MM.1S (cell line): ENCODE data around the gene RTF1.

Source experiments
- DNase-seq: peaks from one replicate; pipeline ENCODE4 v3.0.0-alpha.2; 2015
- H2AFZ ChIP-seq: fragments of 300-600 bp; sonication (generic); 2 replicates; pipeline ENCODE4 v1.6.0; 2016; ENCODE audit warnings: antibody characterized with exemption, low read length
- H3F3A ChIP-seq: fragments of 300-600 bp; sonication (generic); 2 replicates; pipeline ENCODE4 v1.6.1; 2016; ENCODE audit warnings: mild to moderate bottlenecking, antibody characterized with exemption, low read length, moderate library complexity, mixed read lengths; ENCODE audit not compliant: insufficient read depth
- H3K27ac ChIP-seq: fragments of 300-600 bp; sonication (generic); 2 replicates; pipeline ENCODE4 v1.5.1; 2016; ENCODE audit warnings: mild to moderate bottlenecking, low read length
- H3K27me3 ChIP-seq: fragments of 300-600 bp; sonication (generic); replicated peaks from 2 replicates; pipeline ENCODE4 v1.6.0; 2016; ENCODE audit warnings: low read length; ENCODE audit not compliant: insufficient read depth
- H3K36me3 ChIP-seq: fragments of 300-600 bp; sonication (generic); replicated peaks from 2 replicates; pipeline ENCODE4 v1.6.1; 2016; ENCODE audit warnings: mild to moderate bottlenecking, low read length, mixed read lengths; ENCODE audit not compliant: insufficient read depth
- H3K4me1 ChIP-seq: fragments of 300-600 bp; sonication (generic); 2 replicates; pipeline ENCODE4 v1.6.1; 2016; ENCODE audit warnings: low read length, mixed read lengths
- H3K4me2 ChIP-seq: fragments of 300-600 bp; sonication (generic); 2 replicates; pipeline ENCODE4 v1.6.0; 2016; ENCODE audit warnings: low read depth, low read length
- H3K4me3 ChIP-seq: fragments of 300-600 bp; sonication (generic); 2 replicates; pipeline ENCODE4 v1.5.1; 2016; ENCODE audit warnings: low read length, mixed read lengths
- H3K79me2 ChIP-seq: fragments of 300-600 bp; sonication (generic); 2 replicates; pipeline ENCODE4 v1.6.1; 2016; ENCODE audit warnings: mixed run types, low read length, mixed read lengths
- H3K9ac ChIP-seq: fragments of 300-600 bp; sonication (generic); 2 replicates; pipeline ENCODE4 v1.6.1; 2016; ENCODE audit warnings: low read length, mixed read lengths
- H3K9me2 ChIP-seq: fragments of 300-600 bp; sonication (generic); replicated peaks from 2 replicates; pipeline ENCODE4 v1.6.1; 2016; ENCODE audit warnings: mild to moderate bottlenecking, low read length, mixed read lengths; ENCODE audit not compliant: insufficient read depth
- H3K9me3 ChIP-seq: fragments of 300-600 bp; sonication (generic); replicated peaks from 2 replicates; pipeline ENCODE4 v1.6.1; 2016; ENCODE audit warnings: mild to moderate bottlenecking, low read length, mixed read lengths; ENCODE audit not compliant: insufficient read depth
- H4K20me1 ChIP-seq: fragments of 300-600 bp; sonication (generic); 2 replicates; pipeline ENCODE4 v1.6.1; 2016; ENCODE audit warnings: mild to moderate bottlenecking, low read length, moderate library complexity, mixed read lengths; ENCODE audit not compliant: insufficient read depth
- CTCF ChIP-seq: fragments of 300-600 bp; sonication (generic); IDR thresholded peaks from 2 replicates; pipeline ENCODE4 v1.5.1; 2016; ENCODE audit warnings: antibody characterized with exemption, low read length, mixed read lengths
- EZH2 ChIP-seq: fragments of 300-600 bp; sonication (generic); optimal IDR thresholded peaks from 2 replicates; pipeline ENCODE3; 2017; ENCODE audit warnings: low read depth, mild to moderate bottlenecking, antibody characterized with exemption, low read length, mixed read lengths
- EZH2phosphoT487 ChIP-seq: fragments of 300-600 bp; sonication (generic); IDR thresholded peaks from 2 replicates; pipeline ENCODE4 v1.6.1; 2018; ENCODE audit warnings: antibody characterized with exemption, low read length

Gene RTF1

GRCh38 chr15:41510728-41511127, 93.8 kb downstream of the RTF1 start:
- no peaks in the 10 kb centered on the region for H3F3A ChIP-seq
- H3K4me2 ChIP-seq, result no peak overlapping the region
- no peak overlapping the region for H3K27ac ChIP-seq
- no peaks in the 10 kb centered on the region for H3K36me3 ChIP-seq
- no peak overlapping the region for H3K4me3 ChIP-seq
- no peak for DNase-seq
- H3K9me3 ChIP-seq, result no peaks in the 10 kb centered on the region
- no peaks in the 10 kb centered on the region for H3K4me1 ChIP-seq
- no peak overlapping the region for H2AFZ ChIP-seq
- H3K9me2 ChIP-seq, result no peaks in the 10 kb centered on the region
- H3K79me2 ChIP-seq, result no peaks in the 10 kb centered on the region
- TF ChIP-seq EZH2phosphoT487, result no peak
- no peak for TF ChIP-seq CTCF
- TF ChIP-seq EZH2, result no peak
- no peak overlapping the region for H3K9ac ChIP-seq
- peaks cover 12% of the 10 kb centered on the region for H3K27me3 ChIP-seq
- no peaks in the 10 kb centered on the region for H4K20me1 ChIP-seq

- no peaks in the 10 kb centered on the region for H4K20me1 ChIP-seq
- H3K9me3 ChIP-seq, result no peaks in the 10 kb centered on the region
- no peaks in the 10 kb centered on the region for H3K79me2 ChIP-seq
- no peaks in the 10 kb centered on the region for H3K4me1 ChIP-seq
- no peak overlapping the region for H3K27ac ChIP-seq
- no peaks in the 10 kb centered on the region for H3K9me2 ChIP-seq
- DNase-seq, result no peak
- no peak overlapping the region for H3K4me2 ChIP-seq
- no peak overlapping the region for H2AFZ ChIP-seq
- H3K27me3 ChIP-seq, result peaks cover 12% of the 10 kb centered on the region
- no peaks in the 10 kb centered on the region for H3F3A ChIP-seq
- TF ChIP-seq CTCF (no peak), EZH2 (no peak), EZH2phosphoT487 (no peak)
- no peaks in the 10 kb centered on the region for H3K36me3 ChIP-seq
- H3K4me3 ChIP-seq, result no peak overlapping the region
- H3K9ac ChIP-seq, result no peak overlapping the region
Observed at GRCh38 chr15:41511331-41511898, 94.5 kb downstream of the RTF1 start.

GRCh38 chr15:41511899-41512369, 95.0 kb downstream of the RTF1 start:
- no peaks in the 10 kb centered on the region for H3K4me1 ChIP-seq
- DNase-seq, result no peak
- no peaks in the 10 kb centered on the region for H3K79me2 ChIP-seq
- no peaks in the 10 kb centered on the region for H3F3A ChIP-seq
- no peak overlapping the region for H3K4me2 ChIP-seq
- TF ChIP-seq EZH2 (no peak), EZH2phosphoT487 (no peak), CTCF (no peak)
- peaks cover 12% of the 10 kb centered on the region for H3K27me3 ChIP-seq
- H2AFZ ChIP-seq, result no peak overlapping the region
- H4K20me1 ChIP-seq, result no peaks in the 10 kb centered on the region
- H3K9me2 ChIP-seq, result no peaks in the 10 kb centered on the region
- no peak overlapping the region for H3K4me3 ChIP-seq
- H3K27ac ChIP-seq, result no peak overlapping the region
- no peaks in the 10 kb centered on the region for H3K36me3 ChIP-seq
- H3K9me3 ChIP-seq, result no peaks in the 10 kb centered on the region
- no peak overlapping the region for H3K9ac ChIP-seq
